HEK293 (cell line): Measurements from ENCODE around the gene BTN2A1.
A peak's percentile ranks its signal among the peaks of the same experiment; 100 is the strongest.

ENCODE experiments used
- FEZF1 ChIP-seq: fragments of 450-650 bp; formaldehyde crosslinking; IDR thresholded peaks from 2 replicates; pipeline ENCODE4 v1.5.1; 2016; ENCODE audit warnings: missing biosample characterization, missing genetic modification characterization
- GLI2 ChIP-seq: fragments of 450-650 bp; formaldehyde crosslinking; IDR thresholded peaks from 2 replicates; pipeline ENCODE4; 2017; ENCODE audit warnings: missing biosample characterization, missing genetic modification characterization, low read depth, borderline replicate concordance
- GLIS2 ChIP-seq: fragments of 450-650 bp; formaldehyde crosslinking; IDR thresholded peaks from 2 replicates; pipeline ENCODE4 v1.5.1; 2016; ENCODE audit warnings: missing biosample characterization, missing genetic modification characterization
- HOXA7 ChIP-seq: sonication (generic); formaldehyde crosslinking; IDR thresholded peaks from 2 replicates; pipeline ENCODE4 v1.8.1; 2022; ENCODE audit warnings: missing genetic modification reagents, borderline replicate concordance
- KLF1 ChIP-seq: fragments of 450-650 bp; formaldehyde crosslinking; IDR thresholded peaks from 2 replicates; pipeline ENCODE4 v1.5.1; 2016; ENCODE audit warnings: missing biosample characterization, missing genetic modification characterization
- KLF17 ChIP-seq: fragments of 450-650 bp; formaldehyde crosslinking; IDR thresholded peaks from 2 replicates; pipeline ENCODE4 v1.5.1; 2016; ENCODE audit warnings: missing biosample characterization, missing genetic modification characterization
- KLF8 ChIP-seq: fragments of 450-650 bp; formaldehyde crosslinking; IDR thresholded peaks from 2 replicates; pipeline ENCODE4 v1.5.1; 2016; ENCODE audit warnings: missing biosample characterization, missing genetic modification characterization
- PATZ1 ChIP-seq: fragments of 450-650 bp; formaldehyde crosslinking; IDR thresholded peaks from 2 replicates; pipeline ENCODE4 v1.5.1; 2016; ENCODE audit warnings: missing biosample characterization, missing genetic modification characterization
- PRDM1 ChIP-seq: fragments of 450-650 bp; formaldehyde crosslinking; IDR thresholded peaks from 2 replicates; pipeline ENCODE4; 2016; ENCODE audit warnings: missing biosample characterization, missing genetic modification characterization
- PRDM10 ChIP-seq: fragments of 450-650 bp; formaldehyde crosslinking; IDR thresholded peaks from 2 replicates; pipeline ENCODE4 v1.5.1; 2016; ENCODE audit warnings: missing biosample characterization, missing genetic modification characterization
- PRDM2 ChIP-seq: fragments of 450-650 bp; formaldehyde crosslinking; IDR thresholded peaks from 2 replicates; pipeline ENCODE4 v1.5.1; 2016; ENCODE audit warnings: missing biosample characterization, missing genetic modification characterization, borderline replicate concordance
- TCF7L2 ChIP-seq: IDR thresholded peaks from 2 replicates; pipeline ENCODE4 v1.6.1; 2011; ENCODE audit warnings: low read depth, mild to moderate bottlenecking, inconsistent platforms, low read length, moderate library complexity, borderline replicate concordance
- ZBTB11 ChIP-seq: fragments of 450-650 bp; formaldehyde crosslinking; conservative IDR thresholded peaks from 2 replicates; pipeline ENCODE4 v1.5.1; 2016; ENCODE audit warnings: low read depth, missing biosample characterization, missing genetic modification characterization
- ZNF133 ChIP-seq: fragments of 450-650 bp; formaldehyde crosslinking; IDR thresholded peaks from 2 replicates; pipeline ENCODE4 v1.5.1; 2016; ENCODE audit warnings: missing biosample characterization, missing genetic modification characterization
- ZNF501 ChIP-seq: fragments of 450-650 bp; formaldehyde crosslinking; IDR thresholded peaks from 2 replicates; pipeline ENCODE4 v1.5.1; 2016; ENCODE audit warnings: missing biosample characterization, missing genetic modification characterization
- ZNF530 ChIP-seq: fragments of 450-650 bp; formaldehyde crosslinking; IDR thresholded peaks from 2 replicates; pipeline ENCODE4 v1.5.1; 2016; ENCODE audit warnings: low read depth, missing biosample characterization, missing genetic modification characterization
- ZNF558 ChIP-seq: fragments of 450-650 bp; formaldehyde crosslinking; IDR thresholded peaks from 2 replicates; pipeline ENCODE4 v1.5.1; 2016; ENCODE audit warnings: missing biosample characterization, missing genetic modification characterization
- ZNF596 ChIP-seq: fragments of 450-650 bp; IDR thresholded peaks from 2 replicates; pipeline ENCODE4 v1.5.0; 2018; ENCODE audit warnings: missing biosample characterization, mild to moderate bottlenecking, missing genetic modification characterization, moderate library complexity
- ZNF623 ChIP-seq: fragments of 450-650 bp; formaldehyde crosslinking; IDR thresholded peaks from 2 replicates; pipeline ENCODE4 v1.5.1; 2016; ENCODE audit warnings: missing biosample characterization, missing genetic modification characterization
- ZNF677 ChIP-seq: fragments of 450-650 bp; IDR thresholded peaks from 2 replicates; pipeline ENCODE4 v1.5.0; 2018; ENCODE audit warnings: missing biosample characterization, mild to moderate bottlenecking, missing genetic modification characterization, moderate library complexity
- ZNF792 ChIP-seq: fragments of 450-650 bp; formaldehyde crosslinking; IDR thresholded peaks from 2 replicates; pipeline ENCODE4 v1.5.1; 2016; ENCODE audit warnings: missing biosample characterization, missing genetic modification characterization
- ZNF843 ChIP-seq: fragments of 450-650 bp; formaldehyde crosslinking; IDR thresholded peaks from 2 replicates; pipeline ENCODE4 v1.5.1; 2016; ENCODE audit warnings: missing biosample characterization, missing genetic modification characterization
- ZSCAN4 ChIP-seq: fragments of 450-650 bp; formaldehyde crosslinking; IDR thresholded peaks from 2 replicates; pipeline ENCODE4 v1.5.1; 2017; ENCODE audit warnings: missing biosample characterization, missing genetic modification characterization

The BTN2A1 gene

GRCh38 chr6:26457264-26457805 is 420 bp upstream of the BTN2A1 start (continued):
- no peak for TF ChIP-seq PRDM10 (tag by site-specific recombination)
- no peak for TF ChIP-seq KLF1 (tag by site-specific recombination)
- no peak for TF ChIP-seq GLI2 (tag by site-specific recombination)
- TF ChIP-seq ZNF501, result no peak
- TF ChIP-seq KLF17 (tag by site-specific recombination), result no peak
- TF ChIP-seq ZNF596, result peak; percentile 78
- no peak for TF ChIP-seq HOXA7
- TF ChIP-seq ZNF133 (tag by site-specific recombination), result no peak
- TF ChIP-seq ZNF677 (tag by site-specific recombination), result no peak
- TF ChIP-seq ZNF792, result no peak
- TF ChIP-seq PRDM2, result no peak
- TF ChIP-seq ZNF558 (tag by site-specific recombination), result no peak
- TF ChIP-seq ZNF843 (tag by site-specific recombination), result no peak
- TF ChIP-seq PATZ1, result no peak; the same call in none of the 2 replicates
- TF ChIP-seq ZBTB11 (tag by site-specific recombination), result no peak
- TF ChIP-seq FEZF1, result no peak
- peak; percentile 75 for TF ChIP-seq PRDM1 (tag by site-specific recombination)
- peak; percentile 58; the same call in 1 of the 2 replicates for TF ChIP-seq GLIS2
- no peak for TF ChIP-seq ZSCAN4
- TF ChIP-seq TCF7L2, result no peak
- no peak for TF ChIP-seq ZNF623 (tag by site-specific recombination)
- no peak for TF ChIP-seq ZNF530 (tag by site-specific recombination)
- no peak for TF ChIP-seq KLF8 (tag by site-specific recombination)
